Spleen (tissue), 7 donors: ENCODE measurements around the gene LCT.

Experiments used
- POLR2A ChIP-seq, 3 donors: fragments of 450-650 bp; IDR thresholded peaks; one replicate each; pipeline ENCODE4 v1.5.1; 2017; ENCODE audit warnings: antibody characterized with exemption in 3 of 3, mild to moderate bottlenecking in 1 of 3
- POLR2AphosphoS5 ChIP-seq, 3 donors: sonication (generic); formaldehyde crosslinking; IDR thresholded peaks; one replicate each; pipeline ENCODE4 v1.5.1; 2017; ENCODE audit warnings: antibody characterized with exemption in 3 of 3
- TF ChIP-seq, protein P1 (sequence below), 11 experiments: fragments of 200-600 bp in 7 of 11; fragments of 450-650 bp in 4 of 11; sonication (generic) in 4 of 11; IDR thresholded peaks in 8 of 11; conservative IDR thresholded peaks in 3 of 11; 1 replicate in 7 of 11; 2 replicates in 4 of 11; pipeline versions ENCODE4 v1.4.0 to v1.8.0; 2016 to 2021; ENCODE audit warnings: antibody characterized with exemption in 11 of 11, inconsistent platforms in 4 of 11, mild to moderate bottlenecking in 1 of 11
- donor health status: DM: no; HTN: no; CAD: no; lungs with moderate emphysema.
- donor health status: DM: no; HTN: no; CAD: no.
- donor health status: DM: no; HTN: no; CAD: no.

DNA sequence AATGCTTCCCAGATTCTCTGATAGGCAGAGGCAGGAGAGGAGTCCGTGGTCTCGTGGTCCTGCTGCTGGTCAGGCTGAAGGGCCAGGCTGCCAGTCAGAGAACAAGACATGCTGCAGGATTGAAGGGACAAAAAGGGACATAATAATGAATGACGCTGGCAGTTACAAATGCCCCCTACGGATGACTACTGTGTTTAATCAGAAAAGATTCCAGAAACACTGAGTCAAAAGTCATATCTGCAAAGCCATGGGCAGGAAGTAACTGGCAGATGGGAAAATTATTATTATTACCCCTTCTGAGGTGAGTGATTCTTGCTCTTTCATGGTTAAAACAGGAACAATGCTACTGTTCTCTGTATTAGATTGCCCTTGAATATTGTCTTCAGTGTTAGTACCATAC, 19.0 kb downstream of the LCT start:
- TF ChIP-seq, protein P1, sequence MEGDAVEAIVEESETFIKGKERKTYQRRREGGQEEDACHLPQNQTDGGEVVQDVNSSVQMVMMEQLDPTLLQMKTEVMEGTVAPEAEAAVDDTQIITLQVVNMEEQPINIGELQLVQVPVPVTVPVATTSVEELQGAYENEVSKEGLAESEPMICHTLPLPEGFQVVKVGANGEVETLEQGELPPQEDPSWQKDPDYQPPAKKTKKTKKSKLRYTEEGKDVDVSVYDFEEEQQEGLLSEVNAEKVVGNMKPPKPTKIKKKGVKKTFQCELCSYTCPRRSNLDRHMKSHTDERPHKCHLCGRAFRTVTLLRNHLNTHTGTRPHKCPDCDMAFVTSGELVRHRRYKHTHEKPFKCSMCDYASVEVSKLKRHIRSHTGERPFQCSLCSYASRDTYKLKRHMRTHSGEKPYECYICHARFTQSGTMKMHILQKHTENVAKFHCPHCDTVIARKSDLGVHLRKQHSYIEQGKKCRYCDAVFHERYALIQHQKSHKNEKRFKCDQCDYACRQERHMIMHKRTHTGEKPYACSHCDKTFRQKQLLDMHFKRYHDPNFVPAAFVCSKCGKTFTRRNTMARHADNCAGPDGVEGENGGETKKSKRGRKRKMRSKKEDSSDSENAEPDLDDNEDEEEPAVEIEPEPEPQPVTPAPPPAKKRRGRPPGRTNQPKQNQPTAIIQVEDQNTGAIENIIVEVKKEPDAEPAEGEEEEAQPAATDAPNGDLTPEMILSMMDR (IDR thresholded peaks at IDR 0.05 in 8 of 11, conservative IDR thresholded peaks at IDR 0.05 in 3 of 11), result no peak
- no peak for TF ChIP-seq POLR2A (IDR thresholded peaks at IDR 0.05)
- no peak for TF ChIP-seq POLR2AphosphoS5 (IDR thresholded peaks at IDR 0.05)
